Measurements from ENCODE around the gene GPR155. TPM values are rescaled to one million over a fixed set of nuclear protein-coding genes. Genes with fewer than 3 reads are reported as not detected.

Gene GPR155
- total RNA-seq: 10 to 100 TPM in 6 of 7 donors, 1 to 10 TPM in 1; 9.5 to 15.5 (median 11.6) TPM
- polyA plus RNA-seq: 1 to 10 TPM in 1 of 3 donors, under 1 TPM in 2; 0.80 to 1.4 (median 1.00) TPM
- long read RNA-seq, donor 1: 0 reads
- long read RNA-seq, donor 2: 0 reads

- intact Hi-C loops (cut with DNase I; ENCODE audit: low total_unique reads): no loop called here
- 0% methylated on average over 11 to 41 of the region's 42 CpGs for WGBS, 5 donors
- TF ChIP-seq CTCF (IDR thresholded peaks at IDR 0.05 in 8 of 11, conservative IDR thresholded peaks at IDR 0.05 in 3 of 11) (peak in 1 of 11 experiments; percentile 10), POLR2AphosphoS5 (IDR thresholded peaks at IDR 0.05) (peak in 2 of 3 donors; percentile 74 to 85), POLR2A (IDR thresholded peaks at IDR 0.05) (no peak)
- H3K9me3 ChIP-seq: no peaks in the 10 kb centered on the region
- peaks cover 0 to 13% (median 2%) of the 10 kb centered on the region in 6 donors for H3K36me3 ChIP-seq
- peak; percentile 95 for DNase-seq
- H3K4me1 ChIP-seq: peaks cover 0 to 69% (median 30%) of the 10 kb centered on the region in 6 donors
- peak within 1 kb of the TSS; percentile 67 to 94 (median 84) for H3K4me3 ChIP-seq
- peak within 1 kb of the TSS; percentile 78 to 90 (median 88) for H3K27ac ChIP-seq
- H3K27me3 ChIP-seq (replicated peaks in 1 of 7): no peaks in the 10 kb centered on the region
Measured at GRCh38 chr2:174486563-174487107, at the start of gene GPR155. TSS of gene GPR155 (minus strand) at chr2:174487029. CDS start at chr2:174481956, 5,073 bp downstream.

GRCh38 chr2:174535757-174536703 is 49.2 kb upstream of the GPR155 start:
- Histone ChIP-seq H3K4me1 (no peaks in the 10 kb centered on the region), H3K27me3 (replicated peaks in 1 of 7) (peaks cover 0 to 15% (median 0%) of the 10 kb centered on the region in 7 donors), H3K36me3 (no peaks in the 10 kb centered on the region), H3K4me3 (no peak overlapping the region), H3K27ac (no peak overlapping the region), H3K9me3 (no peaks in the 10 kb centered on the region)
- TF ChIP-seq POLR2AphosphoS5 (IDR thresholded peaks at IDR 0.05) (no peak), POLR2A (IDR thresholded peaks at IDR 0.05) (no peak), CTCF (IDR thresholded peaks at IDR 0.05 in 8 of 11, conservative IDR thresholded peaks at IDR 0.05 in 3 of 11) (no peak)
- 83 to 90% (median 85%) methylated on average over 11 of the region's 11 CpGs for WGBS, 5 donors
- no peak for DNase-seq
- intact Hi-C loops (cut with DNase I; ENCODE audit: low total_unique reads): no loop called here

GRCh38 chr2:174535083-174535482 is 48.3 kb upstream of the GPR155 start:
- H3K27ac ChIP-seq: no peak overlapping the region
- TF ChIP-seq POLR2AphosphoS5 (IDR thresholded peaks at IDR 0.05) (no peak), CTCF (IDR thresholded peaks at IDR 0.05 in 8 of 11, conservative IDR thresholded peaks at IDR 0.05 in 3 of 11) (no peak), POLR2A (IDR thresholded peaks at IDR 0.05) (no peak)
- H3K4me1 ChIP-seq: no peaks in the 10 kb centered on the region
- no peak for DNase-seq
- no peaks in the 10 kb centered on the region for H3K36me3 ChIP-seq
- WGBS, 5 donors: 74 to 83% (median 80%) methylated on average over 3 of the region's 3 CpGs
- H3K9me3 ChIP-seq: no peaks in the 10 kb centered on the region
- intact Hi-C loops (cut with DNase I; ENCODE audit: low total_unique reads): no loop called here
- H3K4me3 ChIP-seq: no peak overlapping the region
- peaks cover 0 to 15% (median 0%) of the 10 kb centered on the region in 7 donors for H3K27me3 ChIP-seq (replicated peaks in 1 of 7)

GRCh38 chr2:174529916-174530315 is 43.1 kb upstream of the GPR155 start:
- 83 to 89% (median 89%) methylated on average over 4 of the region's 4 CpGs for WGBS, 5 donors

More at GRCh38 chr2:174529916-174530315, 43.1 kb upstream of the GPR155 start:
- H3K9me3 ChIP-seq: peaks cover 0 to 9% (median 3%) of the 10 kb centered on the region in 8 donors
- H3K4me1 ChIP-seq: peaks cover 0 to 6% (median 0%) of the 10 kb centered on the region in 6 donors
- DNase-seq: no peak
- no peak for TF ChIP-seq POLR2A (IDR thresholded peaks at IDR 0.05)
- no peak for TF ChIP-seq POLR2AphosphoS5 (IDR thresholded peaks at IDR 0.05)
- H3K27me3 ChIP-seq (replicated peaks in 1 of 7): no peaks in the 10 kb centered on the region
- H3K27ac ChIP-seq: no peak overlapping the region
- no peaks in the 10 kb centered on the region for H3K36me3 ChIP-seq
- H3K4me3 ChIP-seq: no peak overlapping the region
- intact Hi-C loops (cut with DNase I; ENCODE audit: low total_unique reads): no loop called here

Data from spleen (tissue), 13 donors.